ENCODE data around the gene COX20.

Gene COX20

GRCh38 chr1:244835276-244836134 is at the start of gene COX20:
COX20 (plus strand) TSS chr1:244835658; CDS start chr1:244835715, 57 bp downstream.
- TF ChIP-seq CTCF (IDR thresholded peaks at IDR 0.05; ENCODE audit: poor library complexity, severe bottlenecking): no peak

GRCh38 chr1:244788493-244789275 is 46.8 kb upstream of the COX20 start:
- TF ChIP-seq CTCF (IDR thresholded peaks at IDR 0.05; ENCODE audit: poor library complexity, severe bottlenecking): no peak
- Histone ChIP-seq H3K4me1 (ENCODE audit: insufficient read depth, poor library complexity, severe bottlenecking) (no peaks in the 10 kb centered on the region), H3K27ac (ENCODE audit: poor library complexity, severe bottlenecking) (no peak overlapping the region), H3K27me3 (ENCODE audit: insufficient read depth, poor library complexity, severe bottlenecking) (no peaks in the 10 kb centered on the region), H3K4me3 (ENCODE audit: severe bottlenecking) (no peak overlapping the region), H3K9me3 (ENCODE audit: severe bottlenecking) (no peaks in the 10 kb centered on the region), H3K36me3 (ENCODE audit: low read depth) (no peaks in the 10 kb centered on the region)
- DNase-seq (ENCODE audit: low spot score): no peak
- ATAC-seq (ENCODE audit: low read depth): no peak

More at GRCh38 chr1:244835276-244836134, at the start of gene COX20:
- DNase-seq (ENCODE audit: low spot score) (peak; percentile 73), ATAC-seq (ENCODE audit: low read depth) (peak; percentile 66)
- peaks cover 9% of the 10 kb centered on the region for H3K4me1 ChIP-seq (ENCODE audit: insufficient read depth, poor library complexity, severe bottlenecking)
- H3K27me3 ChIP-seq (ENCODE audit: insufficient read depth, poor library complexity, severe bottlenecking): no peaks in the 10 kb centered on the region
- H3K36me3 ChIP-seq (ENCODE audit: low read depth): peaks cover 22% of the 10 kb centered on the region
- peak within 1 kb of the TSS; percentile 70 for H3K4me3 ChIP-seq (ENCODE audit: severe bottlenecking)
- peak within 1 kb of the TSS; percentile 94 for H3K27ac ChIP-seq (ENCODE audit: poor library complexity, severe bottlenecking)
- no peaks in the 10 kb centered on the region for H3K9me3 ChIP-seq (ENCODE audit: severe bottlenecking)

- no peak for ATAC-seq (ENCODE audit: low read depth)
- H3K4me3 ChIP-seq (ENCODE audit: severe bottlenecking): no peak overlapping the region
- no peaks in the 10 kb centered on the region for H3K27me3 ChIP-seq (ENCODE audit: insufficient read depth, poor library complexity, severe bottlenecking)
- H3K9me3 ChIP-seq (ENCODE audit: severe bottlenecking): no peaks in the 10 kb centered on the region
- H3K4me1 ChIP-seq (ENCODE audit: insufficient read depth, poor library complexity, severe bottlenecking): no peaks in the 10 kb centered on the region
- no peak overlapping the region for H3K27ac ChIP-seq (ENCODE audit: poor library complexity, severe bottlenecking)
- no peak for DNase-seq (ENCODE audit: low spot score)
- TF ChIP-seq CTCF (IDR thresholded peaks at IDR 0.05; ENCODE audit: poor library complexity, severe bottlenecking): no peak
- no peaks in the 10 kb centered on the region for H3K36me3 ChIP-seq (ENCODE audit: low read depth)
Measured at GRCh38 chr1:244789276-244789580, 46.2 kb upstream of the COX20 start.

- no peaks in the 10 kb centered on the region for H3K36me3 ChIP-seq (ENCODE audit: low read depth)
- no peaks in the 10 kb centered on the region for H3K9me3 ChIP-seq (ENCODE audit: severe bottlenecking)
- TF ChIP-seq CTCF (IDR thresholded peaks at IDR 0.05; ENCODE audit: poor library complexity, severe bottlenecking): no peak
- ATAC-seq (ENCODE audit: low read depth) (no peak), DNase-seq (ENCODE audit: low spot score) (no peak)
- H3K27ac ChIP-seq (ENCODE audit: poor library complexity, severe bottlenecking): no peak overlapping the region
- H3K4me1 ChIP-seq (ENCODE audit: insufficient read depth, poor library complexity, severe bottlenecking): no peaks in the 10 kb centered on the region
- H3K27me3 ChIP-seq (ENCODE audit: insufficient read depth, poor library complexity, severe bottlenecking): no peaks in the 10 kb centered on the region
- H3K4me3 ChIP-seq (ENCODE audit: severe bottlenecking): no peak overlapping the region
Measured at GRCh38 chr1:244789731-244790130, 45.7 kb upstream of the COX20 start.
